ENCODE results near the gene GATAD2B.

- TF ChIP-seq SREBF2 (IDR thresholded peaks at IDR 0.05) (no peak), POLR2A (IDR thresholded peaks at IDR 0.05; ENCODE audit: low read length) (no peak), CTCF (IDR thresholded peaks at IDR 0.05) (no peak), GATA3 (IDR thresholded peaks at IDR 0.05; ENCODE audit: borderline replicate concordance) (no peak), EP300 (IDR thresholded peaks at IDR 0.05) (no peak), HOXB5 (CRISPR knock-in tag; IDR thresholded peaks at IDR 0.05) (no peak), HDAC2 (IDR thresholded peaks at IDR 0.05) (no peak), CHD2 (IDR thresholded peaks at IDR 0.05; ENCODE audit: low read length, partially characterized antibody) (no peak), RAD21 (conservative IDR thresholded peaks at IDR 0.05 in 1 of 2, IDR thresholded peaks at IDR 0.05 in 1 of 2) (no peak), HOXA7 (CRISPR knock-in tag; IDR thresholded peaks at IDR 0.05) (no peak)
- TF ChIP-seq, protein P1, sequence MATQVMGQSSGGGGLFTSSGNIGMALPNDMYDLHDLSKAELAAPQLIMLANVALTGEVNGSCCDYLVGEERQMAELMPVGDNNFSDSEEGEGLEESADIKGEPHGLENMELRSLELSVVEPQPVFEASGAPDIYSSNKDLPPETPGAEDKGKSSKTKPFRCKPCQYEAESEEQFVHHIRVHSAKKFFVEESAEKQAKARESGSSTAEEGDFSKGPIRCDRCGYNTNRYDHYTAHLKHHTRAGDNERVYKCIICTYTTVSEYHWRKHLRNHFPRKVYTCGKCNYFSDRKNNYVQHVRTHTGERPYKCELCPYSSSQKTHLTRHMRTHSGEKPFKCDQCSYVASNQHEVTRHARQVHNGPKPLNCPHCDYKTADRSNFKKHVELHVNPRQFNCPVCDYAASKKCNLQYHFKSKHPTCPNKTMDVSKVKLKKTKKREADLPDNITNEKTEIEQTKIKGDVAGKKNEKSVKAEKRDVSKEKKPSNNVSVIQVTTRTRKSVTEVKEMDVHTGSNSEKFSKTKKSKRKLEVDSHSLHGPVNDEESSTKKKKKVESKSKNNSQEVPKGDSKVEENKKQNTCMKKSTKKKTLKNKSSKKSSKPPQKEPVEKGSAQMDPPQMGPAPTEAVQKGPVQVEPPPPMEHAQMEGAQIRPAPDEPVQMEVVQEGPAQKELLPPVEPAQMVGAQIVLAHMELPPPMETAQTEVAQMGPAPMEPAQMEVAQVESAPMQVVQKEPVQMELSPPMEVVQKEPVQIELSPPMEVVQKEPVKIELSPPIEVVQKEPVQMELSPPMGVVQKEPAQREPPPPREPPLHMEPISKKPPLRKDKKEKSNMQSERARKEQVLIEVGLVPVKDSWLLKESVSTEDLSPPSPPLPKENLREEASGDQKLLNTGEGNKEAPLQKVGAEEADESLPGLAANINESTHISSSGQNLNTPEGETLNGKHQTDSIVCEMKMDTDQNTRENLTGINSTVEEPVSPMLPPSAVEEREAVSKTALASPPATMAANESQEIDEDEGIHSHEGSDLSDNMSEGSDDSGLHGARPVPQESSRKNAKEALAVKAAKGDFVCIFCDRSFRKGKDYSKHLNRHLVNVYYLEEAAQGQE (IDR thresholded peaks at IDR 0.05): no peak
- TF ChIP-seq, protein P2, sequence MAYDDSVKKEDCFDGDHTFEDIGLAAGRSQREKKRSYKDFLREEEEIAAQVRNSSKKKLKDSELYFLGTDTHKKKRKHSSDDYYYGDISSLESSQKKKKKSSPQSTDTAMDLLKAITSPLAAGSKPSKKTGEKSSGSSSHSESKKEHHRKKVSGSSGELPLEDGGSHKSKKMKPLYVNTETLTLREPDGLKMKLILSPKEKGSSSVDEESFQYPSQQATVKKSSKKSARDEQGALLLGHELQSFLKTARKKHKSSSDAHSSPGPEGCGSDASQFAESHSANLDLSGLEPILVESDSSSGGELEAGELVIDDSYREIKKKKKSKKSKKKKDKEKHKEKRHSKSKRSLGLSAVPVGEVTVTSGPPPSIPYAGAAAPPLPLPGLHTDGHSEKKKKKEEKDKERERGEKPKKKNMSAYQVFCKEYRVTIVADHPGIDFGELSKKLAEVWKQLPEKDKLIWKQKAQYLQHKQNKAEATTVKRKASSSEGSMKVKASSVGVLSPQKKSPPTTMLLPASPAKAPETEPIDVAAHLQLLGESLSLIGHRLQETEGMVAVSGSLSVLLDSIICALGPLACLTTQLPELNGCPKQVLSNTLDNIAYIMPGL (CRISPR knock-in tag; IDR thresholded peaks at IDR 0.05; ENCODE audit: borderline replicate concordance): no peak
These were observed 145.1 kb downstream of the GATAD2B start for GRCh38 chr1:153777648-153778047.
